ENCODE results near the gene DNAJB8.
A peak's percentile ranks its signal among the peaks of the same experiment; 100 is the strongest.

The DNAJB8 gene

GRCh38 chr3:128490915-128491690 is 24.4 kb upstream of the DNAJB8 start:
- no peak for TF ChIP-seq CTCF (conservative IDR thresholded peaks at IDR 0.05; ENCODE audit: low read depth, low read length)
- DNase-seq (ENCODE audit: low read depth) = no peak
- H3K4me3 ChIP-seq (ENCODE audit: low read depth, low read length) = no peak overlapping the region

DNA sequence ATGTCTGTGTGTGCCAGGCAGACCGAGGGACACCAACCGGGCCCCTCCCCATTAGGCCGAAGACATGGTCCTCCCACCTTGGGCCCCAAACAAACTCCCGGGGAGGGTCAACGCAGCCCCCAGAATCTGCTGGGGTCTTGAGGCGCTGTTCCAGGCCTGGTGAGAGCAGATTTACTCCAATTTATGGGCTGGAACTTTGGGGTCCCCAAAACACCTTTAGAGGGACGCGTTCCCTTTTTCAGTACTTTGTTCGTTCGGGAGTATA is 23.9 kb upstream of the DNAJB8 start:
- H3K4me3 ChIP-seq (ENCODE audit: low read depth, low read length) = no peak overlapping the region
- no peak for TF ChIP-seq CTCF (conservative IDR thresholded peaks at IDR 0.05; ENCODE audit: low read depth, low read length)
- no peak for DNase-seq (ENCODE audit: low read depth)

DNA sequence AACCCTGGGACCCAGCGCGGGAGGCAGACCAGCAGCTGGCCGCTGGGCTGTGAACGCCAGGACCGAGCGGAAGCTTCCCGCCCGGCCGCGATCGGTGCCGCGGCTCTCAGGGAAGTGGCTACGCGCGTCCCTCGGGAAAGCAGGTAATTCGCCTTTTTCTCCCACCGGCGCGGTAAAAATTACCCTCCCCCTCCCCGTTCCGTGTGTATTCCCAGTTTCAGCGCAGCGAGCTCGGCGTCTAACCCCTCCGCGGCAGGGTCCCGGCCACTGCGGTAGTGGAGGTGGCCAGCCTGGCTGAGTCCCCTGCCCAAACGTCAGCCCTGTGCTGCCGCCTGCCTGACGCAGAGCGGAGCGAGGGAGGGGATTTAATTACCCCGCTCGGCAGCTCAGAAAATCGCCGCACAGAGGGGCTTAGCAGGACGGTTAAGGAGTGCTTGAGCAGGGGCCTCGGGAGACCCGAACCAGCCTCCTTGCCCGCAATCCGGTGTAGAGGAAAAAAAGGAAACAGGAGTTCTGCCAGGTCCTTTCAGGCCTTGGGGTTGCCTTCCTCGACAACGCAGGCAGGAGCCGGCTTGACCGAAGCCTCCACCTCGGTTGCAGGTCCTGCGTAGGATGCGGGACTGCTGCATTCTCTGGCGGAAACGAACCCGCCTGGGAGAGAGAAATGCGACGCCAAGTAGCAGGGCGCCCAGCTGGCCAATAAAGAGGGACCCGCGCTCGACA is 23.4 kb upstream of the DNAJB8 start:
- peak; percentile 13 for DNase-seq (ENCODE audit: low read depth)
- H3K4me3 ChIP-seq (ENCODE audit: low read depth, low read length) = peak overlapping the region; percentile 14
- no peak for TF ChIP-seq CTCF (conservative IDR thresholded peaks at IDR 0.05; ENCODE audit: low read depth, low read length)

- H3K4me3 ChIP-seq (ENCODE audit: low read depth, low read length) = peak overlapping the region; percentile 14
- no peak for DNase-seq (ENCODE audit: low read depth)
- TF ChIP-seq CTCF (conservative IDR thresholded peaks at IDR 0.05; ENCODE audit: low read depth, low read length) = no peak
Measured at GRCh38 chr3:128489674-128489926, 22.9 kb upstream of the DNAJB8 start.

- no peak for DNase-seq (ENCODE audit: low read depth)
- no peak for TF ChIP-seq CTCF (conservative IDR thresholded peaks at IDR 0.05; ENCODE audit: low read depth, low read length)
- H3K4me3 ChIP-seq (ENCODE audit: low read depth, low read length) = peak overlapping the region; percentile 29
Measured at GRCh38 chr3:128488991-128489673, 22.4 kb upstream of the DNAJB8 start.

GRCh38 chr3:128488636-128488990 is 21.9 kb upstream of the DNAJB8 start:
- DNase-seq (ENCODE audit: low read depth) = no peak
- TF ChIP-seq CTCF (conservative IDR thresholded peaks at IDR 0.05; ENCODE audit: low read depth, low read length) = no peak
- H3K4me3 ChIP-seq (ENCODE audit: low read depth, low read length) = no peak overlapping the region
